T-helper 2 cell (primary cell): ENCODE results near the gene SIRT2.
A peak's percentile ranks its signal among the peaks of the same experiment; 100 is the strongest.
"Not testable (repeated sequence)": the region's sequence is repeated elsewhere in the genome, so short reads cannot be mapped to it uniquely, and the experiment has no call there.

Source experiments
- DNase-seq, 5 experiments: peaks; one replicate each; pipeline versions ENCODE4 v3.0.0 to v3.0.0-alpha.2; 2012 to 2022

The SIRT2 gene

DNA sequence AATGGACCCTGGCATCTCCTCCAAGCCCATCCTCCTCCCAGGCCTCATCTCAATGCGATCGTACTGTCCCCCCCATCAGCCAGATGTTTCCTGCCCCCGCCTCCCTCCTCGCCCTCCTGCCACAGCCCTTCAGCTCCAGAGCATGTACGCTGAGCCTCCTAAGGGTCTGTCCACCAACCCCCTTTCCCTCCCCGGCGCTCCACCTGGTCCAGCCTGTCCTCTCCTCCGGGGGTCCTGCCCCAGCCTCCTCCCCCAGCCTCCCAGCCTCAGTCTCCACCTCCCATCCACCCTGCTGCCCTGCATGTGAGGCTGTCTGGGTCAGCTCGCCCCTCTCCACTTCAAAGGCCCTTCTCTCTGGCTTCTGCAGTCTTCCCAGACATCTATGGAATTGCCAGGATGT lies 4.5 kb downstream of the SIRT2 start:
- DNase-seq, result no peak

DNA sequence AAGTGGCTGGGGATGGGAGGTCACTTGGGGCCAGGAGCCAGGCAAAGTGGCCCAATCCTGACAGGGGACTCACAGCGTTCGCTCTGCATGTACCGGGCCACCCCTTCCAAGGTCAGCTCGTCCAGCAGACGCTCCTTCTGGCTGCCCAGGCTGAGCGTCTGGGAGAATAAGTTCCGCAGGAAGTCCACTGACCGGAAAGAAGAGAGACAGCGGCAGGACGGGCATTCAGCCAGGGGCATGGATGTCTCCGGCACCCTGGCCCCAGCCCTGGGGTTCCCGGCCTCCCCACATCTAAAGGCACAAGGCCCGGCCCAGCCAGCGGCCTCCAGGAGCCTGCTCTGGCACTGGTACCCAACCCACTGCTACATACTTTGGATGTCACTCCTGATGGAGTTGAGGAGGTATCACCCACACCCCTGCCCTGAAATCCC lies 6.1 kb downstream of the SIRT2 start:
- no peak for DNase-seq

DNA sequence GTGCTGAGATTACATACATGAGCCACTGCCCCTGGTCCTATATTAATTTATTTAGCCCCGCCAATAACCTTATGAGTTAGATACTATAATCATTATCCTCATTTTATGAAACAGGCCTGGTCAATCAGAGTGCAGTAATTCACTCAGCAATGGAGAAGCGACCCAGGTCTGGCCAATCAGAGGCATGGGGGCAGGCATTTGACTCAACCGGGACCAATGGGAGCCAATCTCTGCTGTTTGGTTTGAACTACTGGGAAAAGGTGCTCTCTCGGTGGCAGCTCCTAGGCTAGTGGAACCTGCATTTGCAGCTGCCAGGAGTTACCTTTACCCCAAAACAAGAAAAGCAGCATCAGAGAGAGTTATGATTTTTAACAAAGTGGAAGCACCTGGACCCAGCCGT lies 6.6 kb downstream of the SIRT2 start:
- DNase-seq, result no peak

DNA sequence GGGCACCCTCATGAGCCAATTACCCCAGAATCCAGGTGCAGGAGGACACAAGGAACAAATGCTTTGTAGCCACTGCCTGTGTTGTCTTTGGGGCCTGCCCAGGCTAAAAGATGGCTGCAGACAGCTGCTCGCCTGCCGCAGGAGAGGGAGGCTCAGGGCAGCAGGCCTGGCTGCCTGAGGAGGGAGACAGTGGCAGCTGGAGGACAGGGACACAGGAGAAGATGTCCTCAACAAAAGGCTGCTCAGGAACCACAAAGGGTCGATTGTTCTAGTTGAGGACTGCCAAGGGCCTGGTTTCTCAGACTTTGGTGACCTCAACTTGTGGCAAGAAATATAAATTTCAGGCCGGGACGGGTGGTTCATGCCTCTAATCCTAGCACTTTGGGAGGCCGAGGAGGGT lies 7.6 kb downstream of the SIRT2 start:
- DNase-seq, result no peak

DNA sequence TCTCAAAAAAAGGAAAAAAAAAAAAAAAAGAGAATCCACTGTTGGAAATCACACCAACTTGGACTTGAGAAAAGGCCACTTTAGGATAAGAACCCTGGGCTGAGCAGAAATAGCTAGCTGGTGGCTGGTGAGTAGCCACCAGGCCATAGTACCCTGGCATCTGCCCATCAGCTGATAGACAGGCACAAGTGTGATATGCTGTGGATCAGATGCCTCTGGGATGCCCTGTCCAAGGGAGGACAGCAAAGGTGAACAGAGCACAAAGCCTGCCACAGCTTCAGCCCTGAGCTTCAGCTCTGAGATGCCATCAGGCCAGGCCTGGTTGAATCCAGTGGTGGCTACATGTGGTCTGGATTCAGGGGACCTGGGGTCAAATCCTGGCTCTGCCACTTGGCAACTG lies 8.7 kb downstream of the SIRT2 start:
- DNase-seq, result no peak

DNA sequence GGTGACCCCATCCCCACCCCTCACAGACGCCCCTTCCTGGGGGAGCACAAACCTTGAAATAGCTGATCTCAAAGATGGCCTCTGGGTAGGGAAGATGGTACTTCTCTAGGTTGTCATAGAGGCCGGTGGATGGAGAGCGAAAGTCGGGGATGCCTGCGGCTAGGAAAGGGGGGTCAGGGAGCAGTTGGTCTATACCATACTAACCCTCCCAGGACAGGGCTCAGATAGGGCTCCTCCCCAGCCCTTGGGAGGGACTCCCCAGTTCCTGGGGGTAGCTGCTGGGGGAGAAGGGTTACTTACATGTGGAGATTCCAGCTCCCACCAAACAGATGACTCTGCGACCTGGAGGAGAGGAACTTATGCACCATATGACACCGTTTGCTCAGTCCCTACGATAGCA lies 9.6 kb downstream of the SIRT2 start:
- no peak for DNase-seq

DNA sequence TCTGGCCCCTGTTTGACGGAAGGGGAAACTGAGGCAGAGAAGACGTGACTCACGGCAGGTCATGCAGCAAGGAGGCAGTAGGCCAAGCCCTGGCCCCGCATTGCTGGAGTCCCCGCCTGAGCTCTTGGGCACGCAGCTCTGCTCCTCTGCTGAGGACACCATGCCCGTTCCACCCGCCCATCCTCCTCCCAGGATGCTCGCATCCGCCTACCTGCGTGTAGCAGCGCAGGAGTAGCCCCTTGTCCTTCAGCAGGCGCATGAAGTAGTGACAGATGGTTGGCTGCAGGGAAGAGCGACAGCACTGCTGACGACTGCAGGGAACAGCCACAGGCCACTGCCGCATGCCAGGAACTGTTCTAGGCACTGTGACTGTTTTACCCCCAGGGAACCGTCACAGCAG lies 10.5 kb downstream of the SIRT2 start:
- no peak for DNase-seq

DNA sequence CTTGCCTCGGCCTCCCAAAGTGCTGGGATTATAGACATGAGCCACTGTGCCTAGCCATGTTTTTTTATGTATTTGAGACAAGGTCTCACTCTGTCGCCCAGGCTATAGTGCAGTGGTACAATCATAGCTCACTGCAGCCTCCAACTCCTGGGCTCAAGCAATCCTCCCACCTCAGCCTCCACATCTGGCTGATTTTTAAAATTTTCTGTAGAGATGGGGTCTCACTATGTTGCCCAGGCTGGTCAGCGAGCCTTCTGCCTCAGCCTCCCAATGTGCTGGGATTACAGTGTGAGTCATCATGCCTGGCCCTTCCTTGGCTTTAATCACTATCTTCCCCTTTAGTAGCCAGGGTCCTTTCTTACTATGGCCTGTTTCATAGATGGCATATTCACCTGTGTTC lies 14.7 kb downstream of the SIRT2 start:
- DNase-seq, result not testable (repeated sequence)

DNA sequence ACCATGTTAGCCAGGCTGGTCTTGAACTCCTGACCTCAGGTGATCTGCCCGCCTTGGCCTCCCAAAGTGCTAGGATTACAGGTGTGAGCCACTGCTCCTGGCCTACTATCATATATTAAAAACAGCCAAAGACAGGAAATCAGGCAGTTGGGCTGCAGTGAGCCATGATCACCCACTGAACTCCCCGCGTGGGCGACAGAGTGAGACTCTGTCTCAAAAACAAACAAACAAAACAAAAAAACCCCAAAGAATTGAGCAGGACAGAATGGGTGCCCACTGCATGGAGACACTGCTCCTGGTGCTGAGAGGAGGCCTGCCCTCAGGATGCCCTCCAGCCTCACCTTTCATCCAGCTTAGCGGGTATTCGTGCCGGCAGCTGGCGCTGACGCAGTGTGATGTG lies 16.1 kb downstream of the SIRT2 start:
- DNase-seq, result no peak

DNA sequence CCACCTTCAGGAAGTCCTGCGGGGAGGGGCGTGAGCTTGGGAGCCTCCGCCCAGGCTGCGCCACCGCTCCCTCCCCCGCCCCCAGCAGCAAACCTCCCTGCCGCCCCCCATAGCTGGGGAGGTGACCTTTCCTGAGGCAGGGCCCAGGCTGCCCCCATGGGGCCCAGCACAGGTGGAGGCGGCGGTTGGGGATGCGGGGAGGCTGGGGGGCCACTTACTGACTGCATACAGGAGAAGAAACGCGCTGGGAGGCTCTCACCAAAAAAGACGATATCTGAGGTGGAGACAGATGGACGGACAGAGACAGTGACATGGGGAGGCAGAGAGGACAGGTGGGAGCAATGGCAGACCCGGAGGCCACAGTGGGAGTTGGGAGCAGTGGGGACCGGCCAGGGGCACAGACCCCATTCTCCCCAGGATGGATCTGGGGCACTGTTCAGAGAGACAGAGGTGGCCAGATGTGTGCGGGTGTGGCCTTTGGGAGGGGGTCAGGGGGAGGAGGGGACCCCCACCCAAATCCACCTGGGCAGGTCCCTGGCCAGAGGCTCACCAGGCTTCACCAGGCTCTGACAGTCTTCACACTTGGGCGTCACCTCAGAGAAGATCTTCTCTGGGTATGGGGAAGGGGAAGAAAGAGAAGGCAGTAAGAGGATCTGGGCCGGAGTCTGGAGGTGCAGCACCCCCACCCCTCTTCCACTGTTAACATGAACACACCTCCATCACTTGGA lies 18.4 kb downstream of the SIRT2 start:
- no peak for DNase-seq

DNA sequence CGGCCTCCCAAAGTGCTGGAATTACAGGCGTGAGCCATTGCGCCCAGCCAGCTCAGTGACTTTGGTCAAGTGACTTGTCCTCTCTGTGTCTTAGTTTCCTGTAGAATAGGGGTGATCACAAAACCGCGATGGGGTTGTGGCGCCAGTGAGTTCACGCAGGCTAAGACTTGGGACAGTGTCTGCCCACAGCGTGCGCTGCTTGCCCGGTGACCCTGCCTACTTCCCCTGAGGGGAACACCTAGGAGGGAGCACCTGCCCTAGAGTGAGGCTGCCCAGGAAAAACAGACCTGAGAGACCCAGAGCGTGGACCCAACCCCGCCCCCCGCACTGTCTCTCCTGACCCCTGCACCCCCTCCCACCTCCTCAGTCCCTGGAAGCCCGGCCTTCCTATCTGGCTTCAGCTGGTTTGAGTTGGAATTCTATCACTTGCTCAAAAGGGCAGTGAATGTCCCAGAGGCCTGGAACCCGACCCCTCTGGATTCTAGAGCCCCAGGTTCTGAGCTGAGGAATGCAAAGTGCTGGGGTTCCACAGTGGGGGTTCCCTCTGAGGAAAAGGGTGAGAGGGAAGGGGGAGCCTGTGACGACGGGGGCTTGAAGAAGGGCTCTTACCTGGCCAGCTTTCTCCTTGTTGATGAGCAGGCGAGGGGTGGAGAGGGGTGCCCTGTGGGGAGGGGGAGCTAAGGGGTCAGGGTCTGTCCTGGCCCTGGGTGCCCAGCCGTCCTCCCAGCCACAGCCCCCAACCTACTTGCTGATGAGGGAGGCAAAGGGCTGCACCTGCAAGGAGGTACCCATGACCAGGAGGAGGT lies 19.1 kb downstream of the SIRT2 start:
- no peak for DNase-seq

DNA sequence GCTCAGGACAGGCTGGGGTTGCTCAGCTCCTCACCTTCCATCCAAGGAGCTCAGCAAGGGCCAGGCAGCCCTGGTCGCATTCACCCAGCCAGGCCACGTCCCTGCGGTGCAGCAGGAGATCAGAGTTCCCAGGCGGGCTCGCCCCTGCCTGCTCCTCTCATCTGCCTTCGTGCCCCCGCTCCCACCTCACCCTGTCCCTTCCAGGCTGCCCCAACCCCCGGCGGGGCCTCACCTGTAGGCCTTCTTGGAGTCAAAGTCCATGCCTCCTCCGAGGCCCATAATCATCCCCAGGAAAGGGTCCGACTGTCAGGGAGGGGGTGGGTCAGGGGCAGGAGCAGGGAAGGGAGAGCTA lies 20.0 kb downstream of the SIRT2 start:
- DNase-seq, result no peak

DNA sequence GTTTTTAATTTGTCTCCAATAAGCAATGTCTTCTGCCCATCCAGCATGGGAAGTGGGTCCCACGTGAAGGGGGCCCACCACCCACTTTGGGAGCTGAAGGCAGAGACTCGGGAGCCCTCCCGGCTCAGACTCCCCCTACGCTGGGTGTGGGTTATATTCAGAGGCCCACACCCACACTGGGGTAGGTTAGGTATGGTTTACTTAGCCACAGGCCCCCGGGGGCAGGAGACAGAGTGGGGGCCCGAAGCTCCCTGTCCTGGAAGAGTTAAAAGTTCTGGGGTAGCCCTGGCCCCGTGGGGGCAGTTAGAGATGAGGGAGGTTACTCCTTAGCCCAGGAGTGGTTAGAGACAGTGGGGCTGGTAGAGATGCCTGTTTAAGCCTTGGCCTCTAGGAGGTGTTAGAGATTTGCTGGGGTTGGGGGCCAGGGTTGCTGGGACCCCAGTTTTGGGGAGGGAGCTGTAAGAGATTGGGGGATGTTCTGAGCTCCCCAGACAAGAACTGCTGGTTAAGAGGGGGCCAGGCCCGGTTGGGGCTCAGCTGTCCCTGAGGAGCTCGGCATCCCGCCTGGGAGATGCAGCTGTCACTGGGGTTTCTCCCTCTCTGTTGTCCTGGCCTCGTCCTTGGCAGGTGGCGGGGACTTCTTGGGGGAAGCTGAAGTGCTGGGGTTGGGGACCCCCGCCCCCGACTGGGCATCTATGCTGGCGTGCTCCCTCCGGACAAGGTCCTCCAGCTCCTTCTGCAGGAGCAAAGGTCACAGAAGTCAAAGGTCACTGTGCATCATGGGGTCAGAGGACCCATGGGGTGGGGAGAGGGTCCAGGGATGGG lies 20.6 kb downstream of the SIRT2 start:
- DNase-seq, result peak in 1 of 5 experiments; percentile 24

DNA sequence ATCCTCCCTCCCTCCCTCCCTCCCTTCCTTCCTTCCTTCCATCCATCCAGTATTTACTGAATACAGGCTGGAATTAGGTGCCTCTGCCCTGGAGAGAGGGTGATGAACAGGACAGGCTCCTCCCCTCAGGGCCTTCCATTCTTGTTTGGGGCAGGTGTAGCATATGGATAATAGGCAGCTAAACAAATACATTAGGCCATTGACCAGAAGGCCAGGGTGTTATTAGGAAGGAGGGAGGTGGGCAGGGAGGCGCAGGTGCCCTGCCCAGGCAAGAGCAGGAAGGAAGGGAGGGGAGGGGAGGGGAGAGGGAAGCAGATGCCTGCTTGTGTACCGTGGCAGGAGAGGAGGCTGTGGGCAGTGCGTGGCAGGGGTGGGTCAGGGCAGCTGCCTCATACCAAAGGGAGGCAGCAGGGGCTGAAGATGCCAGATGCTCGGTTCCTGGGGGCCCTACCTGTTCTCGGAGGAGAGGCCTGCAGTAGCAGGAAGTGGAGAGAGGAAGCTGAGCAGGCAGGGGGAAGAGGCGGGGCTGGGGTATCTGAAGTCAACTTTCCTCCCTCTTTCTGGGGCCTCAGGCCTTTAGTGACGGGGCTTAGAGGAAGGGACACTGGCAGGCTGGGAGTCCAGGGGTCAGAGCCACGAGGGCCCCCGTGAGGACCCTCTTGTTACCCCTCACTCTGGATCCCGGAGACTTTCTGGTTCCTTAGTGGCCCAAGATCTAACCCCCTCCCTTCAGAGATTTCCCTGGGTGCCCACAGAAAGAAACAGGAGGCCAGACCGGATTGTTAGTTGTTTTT lies 21.4 kb downstream of the SIRT2 start, which contains the start of gene RINL:
TSS of gene RINL (minus strand) at position 495 of the 794 bp plus-strand sequence. CDS start 1,533 bp downstream, outside the sequence.
- DNase-seq, result peak; percentile 23 to 90 (median 59)

DNA sequence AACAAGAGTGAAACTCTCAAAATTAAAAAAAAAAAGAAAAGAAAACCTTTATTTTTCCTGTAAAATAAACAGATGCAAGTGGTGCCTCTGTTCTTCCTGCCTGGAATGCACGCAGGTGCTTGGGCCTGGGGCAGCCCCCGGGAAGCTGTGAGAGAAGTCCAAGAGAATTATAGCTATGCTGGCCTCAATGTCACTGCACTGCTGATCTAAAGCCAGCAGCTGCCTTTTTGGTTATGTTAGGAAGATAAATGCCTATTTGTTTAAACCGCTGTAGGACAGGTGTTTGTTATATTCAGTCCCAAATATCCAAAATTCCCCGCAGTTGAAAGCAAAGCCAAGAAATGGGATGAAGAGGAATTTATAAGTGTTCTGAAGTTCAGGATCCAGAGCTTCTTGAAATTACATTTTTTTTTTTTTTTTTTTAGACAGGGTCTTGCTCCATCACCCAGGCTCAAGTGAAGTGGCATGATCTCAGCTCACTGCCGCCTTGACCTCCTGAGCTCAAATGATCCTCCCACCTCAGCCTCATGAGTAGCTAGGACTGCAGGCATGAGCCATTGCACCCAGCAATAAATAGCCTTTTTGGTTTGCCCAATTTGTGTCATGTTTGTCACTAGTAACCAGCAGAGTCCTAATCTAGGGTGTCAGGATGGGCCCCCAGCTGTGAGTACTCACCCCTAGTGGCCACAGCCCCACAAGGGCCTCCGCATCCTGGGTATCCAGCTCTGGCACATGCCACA lies 23.6 kb downstream of the SIRT2 start:
- peak in 1 of 5 experiments; percentile 29 for DNase-seq

DNA sequence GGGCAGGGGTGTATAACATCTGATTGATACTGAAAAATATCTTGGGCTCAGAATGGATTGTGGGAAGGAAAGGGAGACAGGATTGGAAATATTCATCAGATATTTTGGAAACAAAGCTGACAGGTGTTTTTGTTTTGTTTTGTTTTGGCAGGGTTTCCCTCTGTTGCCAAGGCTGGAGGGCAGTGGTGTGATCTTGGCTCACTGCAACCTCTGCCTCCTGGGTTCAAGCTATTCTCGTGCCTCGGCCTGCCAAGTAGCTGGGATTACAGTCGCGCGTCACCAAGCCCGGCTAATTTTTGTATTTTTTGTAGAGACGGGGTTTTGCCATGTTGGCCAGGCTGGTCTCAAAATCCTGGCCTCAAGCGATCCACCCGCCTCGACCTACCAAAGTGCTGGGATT lies 26.0 kb downstream of the SIRT2 start:
- DNase-seq, result not testable (repeated sequence)

DNA sequence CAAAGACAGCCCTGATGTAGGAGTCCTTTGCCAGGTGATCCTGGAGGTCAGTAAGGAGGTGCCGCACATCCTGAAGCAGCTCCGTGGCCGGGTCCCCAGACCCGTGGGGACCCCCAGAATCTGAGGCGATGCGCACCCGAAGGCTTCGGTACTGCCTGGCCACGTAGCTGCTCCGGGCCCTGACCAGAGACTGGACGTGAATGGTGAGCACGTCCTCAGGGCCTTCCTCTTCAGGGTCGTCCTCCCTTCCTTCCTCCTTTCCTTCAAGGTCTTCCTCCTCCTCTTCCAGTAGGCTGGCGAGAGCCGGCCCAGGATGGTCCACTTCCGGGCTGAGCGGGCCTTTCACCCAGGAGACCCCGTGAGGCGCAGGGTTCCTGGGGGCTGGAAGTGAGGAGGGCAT lies 28.8 kb downstream of the SIRT2 start:
- DNase-seq, result no peak

DNA sequence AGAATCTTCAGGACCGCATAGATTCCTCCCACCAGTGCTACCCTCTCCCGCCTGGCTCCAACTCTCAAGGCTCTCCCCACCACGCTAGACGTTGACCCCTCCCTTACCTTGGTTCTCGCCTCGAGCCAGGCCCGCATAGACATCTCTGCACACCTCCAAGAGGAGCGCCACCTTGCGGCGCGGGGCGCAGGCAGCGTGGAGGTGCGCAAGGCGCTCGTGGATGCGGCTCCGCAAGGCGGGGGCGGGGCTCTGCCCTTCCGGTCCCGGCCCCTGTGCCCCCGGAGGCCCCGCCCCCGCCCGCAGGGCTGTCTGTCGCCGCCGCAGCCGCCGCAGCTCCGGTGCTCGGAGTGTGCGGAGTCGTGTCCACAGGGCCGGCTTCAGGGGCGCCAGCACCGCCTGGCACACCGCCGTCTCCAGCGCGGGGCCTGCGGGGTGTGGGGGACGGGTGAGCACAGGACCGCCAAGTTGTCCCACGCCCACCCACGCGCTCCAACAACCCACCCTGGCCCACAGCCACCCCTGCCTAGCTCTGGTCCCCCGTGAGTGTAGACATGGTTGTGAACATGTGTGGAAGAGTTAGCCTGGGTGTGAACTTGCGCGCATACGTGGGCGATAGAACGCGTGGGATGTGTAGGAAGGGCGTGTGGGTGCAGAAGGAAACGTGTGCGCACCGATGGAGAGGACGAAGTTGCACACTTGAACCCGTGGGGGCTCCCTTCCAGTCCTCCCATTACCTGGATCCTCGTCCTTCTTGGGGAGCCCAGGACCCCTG lies 29.4 kb downstream of the SIRT2 start:
- peak; percentile 85 to 93 (median 92) for DNase-seq

DNA sequence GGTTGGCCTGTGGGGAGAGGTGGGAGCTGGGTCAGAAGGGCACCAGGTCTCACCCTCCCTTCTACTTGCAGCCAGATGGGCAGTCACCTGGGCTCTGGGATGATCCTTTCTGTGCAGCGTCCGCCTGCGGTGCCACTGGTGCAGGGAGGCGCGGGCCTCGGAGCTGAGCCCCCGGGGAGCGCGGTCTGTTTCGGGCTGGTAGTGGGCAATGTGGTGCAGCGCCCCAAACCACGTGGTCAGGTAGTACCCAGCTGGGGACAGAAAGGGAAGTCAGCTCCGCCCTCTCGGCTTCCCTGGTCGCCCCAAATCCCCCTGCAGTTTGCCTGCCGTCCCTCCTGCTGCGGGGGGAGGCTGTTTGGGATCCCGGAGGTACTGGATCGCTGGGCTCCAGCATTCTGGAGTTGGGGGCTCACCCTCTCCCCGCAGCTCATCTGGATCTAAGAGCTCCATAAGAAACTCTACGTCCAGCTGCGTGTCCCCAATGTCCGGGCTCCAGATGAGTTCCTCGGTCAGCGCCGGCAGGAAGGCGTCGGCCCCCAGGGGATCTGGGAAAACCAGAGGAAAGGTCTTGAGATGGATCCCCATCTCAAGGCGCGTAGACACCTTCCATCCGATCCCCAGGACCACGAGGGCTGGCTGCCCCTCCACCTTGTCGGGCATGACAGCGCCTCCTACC lies 30.1 kb downstream of the SIRT2 start:
- DNase-seq, result peak in 2 of 5 experiments; percentile 37 to 43

DNA sequence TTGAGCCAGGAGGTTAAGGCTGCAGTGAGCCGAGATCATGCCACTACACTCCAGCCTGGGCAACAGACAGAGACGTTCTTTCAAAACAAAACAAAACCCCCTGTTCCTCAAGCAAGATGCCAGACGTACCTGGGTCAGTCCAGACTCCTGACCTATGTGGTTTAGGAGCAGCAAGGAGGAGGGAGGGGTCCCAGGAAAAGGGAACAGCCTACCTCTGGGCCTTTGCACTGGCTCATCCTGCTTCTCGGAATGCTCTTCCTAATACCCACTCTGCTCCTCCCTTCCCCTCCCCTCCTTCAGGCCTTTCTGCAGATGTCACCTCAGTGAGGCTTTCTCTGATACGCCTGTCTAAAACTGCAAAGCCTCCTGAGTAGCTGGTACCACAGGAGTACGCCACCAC lies 30.9 kb downstream of the SIRT2 start:
- DNase-seq, result no peak
